Breast epithelium (tissue), 4 donors: ENCODE measurements around the gene COL6A1. TPM values are rescaled to one million over a fixed set of nuclear protein-coding genes. Genes with fewer than 3 reads are reported as not detected.
"Not testable (repeated sequence)": the region's sequence is repeated elsewhere in the genome, so short reads cannot be mapped to it uniquely, and the experiment has no call there.

Experiments
- DNase-seq, 2 donors: peaks; one replicate each; pipeline ENCODE4 v3.0.0-alpha.2; 2019; ENCODE audit warnings: low spot score in 2 of 2
- H3K27ac ChIP-seq, 2 donors: fragments of 200-600 bp; sonication (generic) in 1 of 2; one replicate each; pipeline ENCODE4 v1.5.1; 2016 to 2019; ENCODE audit warnings: mild to moderate bottlenecking in 1 of 2
- H3K27me3 ChIP-seq, 2 donors: fragments of 200-600 bp; sonication (generic) in 1 of 2; one replicate each; pipeline versions ENCODE4 v1.5.1 to v1.6.0; 2017 to 2019; ENCODE audit warnings: control low read depth in 1 of 2, mild to moderate bottlenecking in 1 of 2
- H3K36me3 ChIP-seq: fragments of 200-600 bp; one replicate; pipeline ENCODE4 v1.5.1; 2019
- H3K4me1 ChIP-seq, 2 donors: fragments of 200-600 bp; sonication (generic); one replicate each; pipeline ENCODE4 v1.5.1; 2016 to 2019; ENCODE audit warnings: control low read depth in 1 of 2
- H3K4me3 ChIP-seq, 3 donors: fragments of 200-600 bp; sonication (generic); 1 replicate in 2 of 3; 2 replicates in 1 of 3; pipeline ENCODE4 v1.5.1; 2016 to 2019; ENCODE audit warnings: mild to moderate bottlenecking in 3 of 3, moderate library complexity in 2 of 3
- H3K9me3 ChIP-seq, 2 donors: fragments of 200-600 bp; sonication (generic) in 1 of 2; one replicate each; pipeline ENCODE4 v1.5.1; 2016 to 2019; ENCODE audit warnings: control low read depth in 1 of 2
- POLR2A ChIP-seq: fragments of 450-650 bp; IDR thresholded peaks from one replicate; pipeline ENCODE4 v1.6.1; 2016; ENCODE audit warnings: antibody characterized with exemption, mild to moderate bottlenecking, moderate library complexity
- POLR2AphosphoS5 ChIP-seq, 3 donors: sonication (generic); formaldehyde crosslinking; IDR thresholded peaks; one replicate each; pipeline ENCODE4 v1.6.1; 2017; ENCODE audit warnings: antibody characterized with exemption in 3 of 3
- intact Hi-C: fragments of 100-400 bp; cut with DNase I; formaldehyde crosslinking; loops from one replicate; pipeline ENCODE4 v1.15.1; 2023; ENCODE audit warnings: low total_unique reads
- total RNA-seq, 3 donors: library from RNA; depleted of rRNA; stranded (reverse); fragments of >200 nt; gene quantifications; one replicate each; pipeline ENCODE4 v1.1.0, GENCODE V29; 2016
- TF ChIP-seq, protein P1 (sequence below), 3 donors: fragments of 450-650 bp; IDR thresholded peaks; one replicate each; pipeline ENCODE4 v1.5.1; 2016 to 2017; ENCODE audit warnings: antibody characterized with exemption in 3 of 3, mild to moderate bottlenecking in 3 of 3, moderate library complexity in 3 of 3

COL6A1 gene
- total RNA-seq, 3 donors from 2014 or later = 137 to 527 (median 201) TPM

DNA sequence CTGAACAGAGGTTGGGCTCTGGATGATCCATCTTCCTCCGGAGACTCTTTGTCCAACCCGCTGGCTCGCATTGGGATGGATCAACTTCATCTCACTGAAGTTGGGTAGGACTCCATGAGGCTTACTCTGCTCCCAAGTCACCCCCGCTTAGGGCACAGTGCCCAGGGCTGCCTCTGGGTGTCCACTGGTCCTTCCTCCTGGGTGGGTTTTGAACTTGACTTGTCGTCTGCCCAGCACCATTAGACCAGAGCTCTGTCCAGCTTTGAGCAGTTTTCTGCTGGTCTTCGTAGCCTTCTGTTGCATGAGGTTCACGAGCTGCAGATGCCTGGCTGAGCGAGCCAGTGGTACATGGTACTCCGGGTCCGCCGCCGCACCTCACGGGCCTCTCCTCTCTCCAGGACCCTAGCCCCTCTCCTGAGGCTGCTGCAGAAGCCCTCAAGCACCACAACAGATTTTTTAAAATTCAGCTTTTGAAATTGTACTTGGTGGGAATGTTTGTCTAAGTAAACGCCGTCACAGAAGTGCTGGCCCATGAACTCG is 33.8 kb upstream of the COL6A1 start:
- TF ChIP-seq POLR2AphosphoS5 (IDR thresholded peaks at IDR 0.05) = no peak
- no peak for TF ChIP-seq POLR2A
- TF ChIP-seq, protein P1, sequence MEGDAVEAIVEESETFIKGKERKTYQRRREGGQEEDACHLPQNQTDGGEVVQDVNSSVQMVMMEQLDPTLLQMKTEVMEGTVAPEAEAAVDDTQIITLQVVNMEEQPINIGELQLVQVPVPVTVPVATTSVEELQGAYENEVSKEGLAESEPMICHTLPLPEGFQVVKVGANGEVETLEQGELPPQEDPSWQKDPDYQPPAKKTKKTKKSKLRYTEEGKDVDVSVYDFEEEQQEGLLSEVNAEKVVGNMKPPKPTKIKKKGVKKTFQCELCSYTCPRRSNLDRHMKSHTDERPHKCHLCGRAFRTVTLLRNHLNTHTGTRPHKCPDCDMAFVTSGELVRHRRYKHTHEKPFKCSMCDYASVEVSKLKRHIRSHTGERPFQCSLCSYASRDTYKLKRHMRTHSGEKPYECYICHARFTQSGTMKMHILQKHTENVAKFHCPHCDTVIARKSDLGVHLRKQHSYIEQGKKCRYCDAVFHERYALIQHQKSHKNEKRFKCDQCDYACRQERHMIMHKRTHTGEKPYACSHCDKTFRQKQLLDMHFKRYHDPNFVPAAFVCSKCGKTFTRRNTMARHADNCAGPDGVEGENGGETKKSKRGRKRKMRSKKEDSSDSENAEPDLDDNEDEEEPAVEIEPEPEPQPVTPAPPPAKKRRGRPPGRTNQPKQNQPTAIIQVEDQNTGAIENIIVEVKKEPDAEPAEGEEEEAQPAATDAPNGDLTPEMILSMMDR (IDR thresholded peaks at IDR 0.05) = no peak
- H3K27me3 ChIP-seq = peaks cover 0 to 5% of the 10 kb centered on the region in 2 donors
- no peak for DNase-seq
- H3K4me3 ChIP-seq = no peak overlapping the region
- H3K9me3 ChIP-seq = no peaks in the 10 kb centered on the region
- H3K27ac ChIP-seq = no peak overlapping the region
- peaks cover 0 to 12% of the 10 kb centered on the region in 2 donors for H3K4me1 ChIP-seq
- H3K36me3 ChIP-seq = no peaks in the 10 kb centered on the region
- intact Hi-C loops = no loop called here

- no peaks in the 10 kb centered on the region for H3K36me3 ChIP-seq
- peaks cover 0 to 12% of the 10 kb centered on the region in 2 donors for H3K4me1 ChIP-seq
- H3K27ac ChIP-seq = peak overlapping the region; percentile 48 to 57
- DNase-seq = no peak
- H3K27me3 ChIP-seq = peaks cover 0 to 5% of the 10 kb centered on the region in 2 donors
- intact Hi-C loops = no loop called here
- TF ChIP-seq, protein P1 (IDR thresholded peaks at IDR 0.05) = no peak
- TF ChIP-seq POLR2AphosphoS5 (IDR thresholded peaks at IDR 0.05) (no peak), POLR2A (no peak)
- no peaks in the 10 kb centered on the region for H3K9me3 ChIP-seq
- H3K4me3 ChIP-seq = no peak overlapping the region
Measured at GRCh38 chr21:45948576-45949141, 32.9 kb upstream of the COL6A1 start.

- intact Hi-C loops = loop anchor here (10.0 kb wide), 1 partner anchor 55 kb away; no protein-coding TSS in a partner anchor
- peaks cover 0 to 5% of the 10 kb centered on the region in 2 donors for H3K27me3 ChIP-seq
- H3K4me1 ChIP-seq = peaks cover 3 to 12% of the 10 kb centered on the region in 2 donors
- peak overlapping the region in 2 of 3 donors; percentile 35 to 60 for H3K4me3 ChIP-seq
- peak overlapping the region; percentile 48 to 91 for H3K27ac ChIP-seq
- no peaks in the 10 kb centered on the region for H3K36me3 ChIP-seq
- TF ChIP-seq POLR2AphosphoS5 (IDR thresholded peaks at IDR 0.05) (no peak), POLR2A (no peak)
- H3K9me3 ChIP-seq = no peaks in the 10 kb centered on the region
- peak in 1 of 2 donors; percentile 72 for DNase-seq
Measured at GRCh38 chr21:45949928-45950739, 31.4 kb upstream of the COL6A1 start.

GRCh38 chr21:45950740-45951515 is 30.6 kb upstream of the COL6A1 start:
- H3K36me3 ChIP-seq = no peaks in the 10 kb centered on the region
- TF ChIP-seq POLR2AphosphoS5 (IDR thresholded peaks at IDR 0.05) = no peak
- no peak for TF ChIP-seq POLR2A
- TF ChIP-seq, protein P1 (IDR thresholded peaks at IDR 0.05) = no peak
- peak in 1 of 2 donors; percentile 67 for DNase-seq
- peak overlapping the region; percentile 48 to 91 for H3K27ac ChIP-seq
- H3K27me3 ChIP-seq = peaks cover 0 to 5% of the 10 kb centered on the region in 2 donors
- H3K9me3 ChIP-seq = no peaks in the 10 kb centered on the region
- peak overlapping the region in 2 of 3 donors; percentile 35 to 60 for H3K4me3 ChIP-seq
- intact Hi-C loops = loop anchor here (10.0 kb wide), 1 partner anchor 56 kb away; no protein-coding TSS in a partner anchor
- H3K4me1 ChIP-seq = peaks cover 3 to 12% of the 10 kb centered on the region in 2 donors

- no peak overlapping the region for H3K4me3 ChIP-seq
- no peak for DNase-seq
- no peak for TF ChIP-seq POLR2A
- TF ChIP-seq POLR2AphosphoS5 (IDR thresholded peaks at IDR 0.05) = no peak
- TF ChIP-seq, protein P1 (IDR thresholded peaks at IDR 0.05) = no peak
- no peaks in the 10 kb centered on the region for H3K9me3 ChIP-seq
- H3K27ac ChIP-seq = peak overlapping the region in 1 of 2 donors; percentile 91
- intact Hi-C loops = loop anchor here (10.0 kb wide), 1 partner anchor 57 kb away; no protein-coding TSS in a partner anchor
- peaks cover 0 to 5% of the 10 kb centered on the region in 2 donors for H3K27me3 ChIP-seq
- no peaks in the 10 kb centered on the region for H3K36me3 ChIP-seq
- H3K4me1 ChIP-seq = peaks cover 3 to 12% of the 10 kb centered on the region in 2 donors
Measured at GRCh38 chr21:45951676-45952075, 29.9 kb upstream of the COL6A1 start.

GRCh38 chr21:45952527-45952926 is 29.0 kb upstream of the COL6A1 start:
- peaks cover 3 to 12% of the 10 kb centered on the region in 2 donors for H3K4me1 ChIP-seq
- H3K36me3 ChIP-seq, H3K27me3 ChIP-seq, DNase-seq, H3K4me3 ChIP-seq, H3K9me3 ChIP-seq: not testable (repeated sequence)
- intact Hi-C loops = loop anchor here (10.0 kb wide), 1 partner anchor 58 kb away; no protein-coding TSS in a partner anchor
- peak overlapping the region; percentile 73 to 86 for H3K27ac ChIP-seq
